ENCODE results near the gene REG3G.

The REG3G gene

DNA sequence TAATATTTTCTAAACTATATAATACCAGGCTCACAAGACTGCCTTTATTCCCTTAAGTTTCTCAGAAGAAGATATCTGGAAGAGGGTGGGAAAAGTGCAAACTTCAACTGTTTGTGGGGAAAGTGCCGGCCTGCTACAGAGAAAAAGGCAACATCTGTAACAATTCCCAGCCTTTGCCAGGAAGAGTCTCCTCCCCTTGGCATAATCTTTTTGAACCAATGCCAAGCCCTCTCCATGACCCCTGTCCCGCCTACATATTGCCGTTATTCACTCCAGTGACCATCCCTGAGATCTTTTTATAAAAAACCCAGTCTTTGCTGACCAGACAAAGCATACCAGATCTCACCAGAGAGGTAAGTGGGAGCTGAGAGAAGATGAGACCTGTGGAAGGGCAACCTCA is at the start of gene REG3G:
REG3G (plus strand) TSS at position 282 of the 400 bp plus-strand sequence. CDS start 392 bp downstream, outside the sequence.
- TF ChIP-seq, protein P1, sequence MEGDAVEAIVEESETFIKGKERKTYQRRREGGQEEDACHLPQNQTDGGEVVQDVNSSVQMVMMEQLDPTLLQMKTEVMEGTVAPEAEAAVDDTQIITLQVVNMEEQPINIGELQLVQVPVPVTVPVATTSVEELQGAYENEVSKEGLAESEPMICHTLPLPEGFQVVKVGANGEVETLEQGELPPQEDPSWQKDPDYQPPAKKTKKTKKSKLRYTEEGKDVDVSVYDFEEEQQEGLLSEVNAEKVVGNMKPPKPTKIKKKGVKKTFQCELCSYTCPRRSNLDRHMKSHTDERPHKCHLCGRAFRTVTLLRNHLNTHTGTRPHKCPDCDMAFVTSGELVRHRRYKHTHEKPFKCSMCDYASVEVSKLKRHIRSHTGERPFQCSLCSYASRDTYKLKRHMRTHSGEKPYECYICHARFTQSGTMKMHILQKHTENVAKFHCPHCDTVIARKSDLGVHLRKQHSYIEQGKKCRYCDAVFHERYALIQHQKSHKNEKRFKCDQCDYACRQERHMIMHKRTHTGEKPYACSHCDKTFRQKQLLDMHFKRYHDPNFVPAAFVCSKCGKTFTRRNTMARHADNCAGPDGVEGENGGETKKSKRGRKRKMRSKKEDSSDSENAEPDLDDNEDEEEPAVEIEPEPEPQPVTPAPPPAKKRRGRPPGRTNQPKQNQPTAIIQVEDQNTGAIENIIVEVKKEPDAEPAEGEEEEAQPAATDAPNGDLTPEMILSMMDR (IDR thresholded peaks at IDR 0.05; ENCODE audit: low read depth, low read length), result no peak
- no peak for DNase-seq (ENCODE audit: extremely low read depth, low read depth)

DNA sequence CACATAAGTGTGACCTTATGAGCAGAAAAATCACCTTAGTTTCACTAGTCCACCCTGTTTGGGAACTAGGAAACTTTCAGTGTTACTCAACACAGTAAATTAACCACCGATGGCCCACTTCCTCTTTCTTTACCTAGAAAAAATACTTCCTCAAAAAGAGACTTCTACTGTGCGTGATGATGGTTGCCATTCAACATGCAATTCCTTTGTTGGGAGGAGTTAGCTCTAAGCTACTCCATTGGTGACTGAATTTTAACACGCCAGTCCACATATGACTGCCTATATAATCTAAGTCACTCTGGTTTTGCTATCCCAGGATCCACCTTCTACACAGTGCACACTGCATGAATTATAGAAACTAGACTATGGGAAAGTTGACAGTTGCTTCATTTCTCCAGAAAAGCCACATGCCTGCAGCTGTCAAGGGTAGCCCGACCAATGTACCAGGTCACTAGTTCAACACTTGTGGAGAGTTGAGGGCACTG is 47.8 kb upstream of the REG3G start:
- DNase-seq (ENCODE audit: extremely low read depth, low read depth), result no peak
- TF ChIP-seq, protein P1 (IDR thresholded peaks at IDR 0.05; ENCODE audit: low read depth, low read length), result no peak

DNA sequence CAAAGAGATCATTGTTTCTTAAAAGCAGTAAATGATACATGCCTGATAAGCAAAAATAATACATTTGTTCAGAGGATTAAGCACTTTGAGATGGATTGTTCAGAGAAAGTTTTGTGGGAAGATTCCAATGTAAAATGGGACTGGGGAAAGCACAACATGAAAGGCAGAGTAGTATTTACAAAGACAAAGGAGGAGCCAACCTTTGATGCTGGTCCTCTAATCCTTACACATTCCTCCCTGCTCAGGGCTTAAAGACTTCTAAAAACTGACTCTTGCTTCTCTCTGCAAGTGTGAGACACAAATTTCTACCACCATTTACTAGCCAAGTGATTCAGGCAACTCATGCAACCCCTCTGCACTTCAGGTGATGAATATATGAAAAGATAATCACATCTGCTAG is 47.2 kb upstream of the REG3G start:
- TF ChIP-seq, protein P1 (IDR thresholded peaks at IDR 0.05; ENCODE audit: low read depth, low read length), result no peak
- no peak for DNase-seq (ENCODE audit: extremely low read depth, low read depth)

DNA sequence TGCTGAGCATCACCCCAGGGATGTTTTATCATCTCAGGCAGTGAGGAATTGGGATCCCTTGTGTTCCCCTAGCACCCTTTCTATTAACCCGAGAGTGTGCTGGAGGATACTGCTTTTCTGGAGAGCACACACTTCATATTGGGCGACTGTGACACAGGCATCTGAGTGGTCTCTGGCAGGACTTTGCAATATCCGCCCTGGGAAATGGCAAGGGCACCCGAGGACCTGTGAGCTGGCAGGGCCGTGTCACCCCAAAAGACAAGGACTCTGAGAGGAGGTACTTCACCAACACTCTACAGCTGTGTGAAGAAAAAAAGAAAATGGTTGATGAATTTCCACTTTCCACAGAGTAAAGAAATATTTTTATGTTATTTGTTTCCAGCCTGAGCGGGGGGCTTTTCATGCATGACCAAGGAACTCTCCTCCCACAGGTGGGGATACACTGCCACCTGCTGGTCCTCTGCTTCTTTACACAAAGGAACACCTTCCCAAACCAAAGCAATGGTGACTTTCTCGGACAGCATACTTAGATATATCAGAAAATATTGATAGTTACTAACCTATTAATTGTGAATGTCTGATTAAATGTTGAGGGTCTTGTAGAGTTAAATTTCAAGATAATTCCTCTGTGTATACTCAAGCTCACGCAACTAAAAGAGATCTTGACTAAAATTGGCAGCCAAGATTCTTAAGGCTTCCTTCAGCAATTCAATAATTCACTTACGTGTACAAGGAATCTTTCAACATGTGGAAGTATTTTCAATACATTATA is 45.9 kb upstream of the REG3G start:
- DNase-seq (ENCODE audit: extremely low read depth, low read depth), result no peak
- TF ChIP-seq, protein P1 (IDR thresholded peaks at IDR 0.05; ENCODE audit: low read depth, low read length), result no peak; the same call in 1 of the 2 replicates

DNA sequence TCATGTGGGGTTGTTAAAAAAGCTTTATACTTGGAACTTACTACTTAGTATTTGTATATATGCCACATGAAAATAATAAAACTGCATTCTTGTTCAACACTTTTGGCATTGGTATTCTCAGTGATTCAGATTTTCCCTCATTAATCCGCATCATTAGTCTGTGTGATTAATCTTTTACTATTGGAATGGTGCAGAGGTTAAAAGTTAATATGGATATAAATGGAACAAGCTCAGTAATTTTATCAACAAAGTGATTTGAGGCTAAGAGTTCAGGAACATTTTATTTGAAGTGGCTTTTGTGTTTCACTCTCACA is 45.4 kb upstream of the REG3G start:
- no peak for DNase-seq (ENCODE audit: extremely low read depth, low read depth)
- TF ChIP-seq, protein P1 (IDR thresholded peaks at IDR 0.05; ENCODE audit: low read depth, low read length), result no peak

DNA sequence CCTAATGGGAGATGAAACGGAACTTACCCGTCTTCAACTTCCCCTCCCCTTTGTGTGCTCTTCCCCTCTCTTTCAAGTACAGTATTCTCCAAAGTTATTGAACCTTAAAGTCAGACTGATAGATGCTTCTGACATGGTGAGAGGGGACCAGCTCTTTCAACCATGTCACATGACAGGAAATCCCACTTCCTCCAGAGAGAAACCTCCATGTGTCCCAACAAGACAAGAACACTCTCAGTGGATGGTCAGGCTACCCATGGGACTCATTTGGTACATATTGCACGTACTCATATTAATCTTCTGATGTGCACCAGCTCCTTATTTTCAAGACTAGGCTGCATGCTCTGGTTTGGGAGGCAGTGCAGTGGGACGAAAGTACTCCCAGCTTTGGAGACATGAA is 44.6 kb upstream of the REG3G start:
- TF ChIP-seq, protein P1 (IDR thresholded peaks at IDR 0.05; ENCODE audit: low read depth, low read length), result no peak
- no peak for DNase-seq (ENCODE audit: extremely low read depth, low read depth)

DNA sequence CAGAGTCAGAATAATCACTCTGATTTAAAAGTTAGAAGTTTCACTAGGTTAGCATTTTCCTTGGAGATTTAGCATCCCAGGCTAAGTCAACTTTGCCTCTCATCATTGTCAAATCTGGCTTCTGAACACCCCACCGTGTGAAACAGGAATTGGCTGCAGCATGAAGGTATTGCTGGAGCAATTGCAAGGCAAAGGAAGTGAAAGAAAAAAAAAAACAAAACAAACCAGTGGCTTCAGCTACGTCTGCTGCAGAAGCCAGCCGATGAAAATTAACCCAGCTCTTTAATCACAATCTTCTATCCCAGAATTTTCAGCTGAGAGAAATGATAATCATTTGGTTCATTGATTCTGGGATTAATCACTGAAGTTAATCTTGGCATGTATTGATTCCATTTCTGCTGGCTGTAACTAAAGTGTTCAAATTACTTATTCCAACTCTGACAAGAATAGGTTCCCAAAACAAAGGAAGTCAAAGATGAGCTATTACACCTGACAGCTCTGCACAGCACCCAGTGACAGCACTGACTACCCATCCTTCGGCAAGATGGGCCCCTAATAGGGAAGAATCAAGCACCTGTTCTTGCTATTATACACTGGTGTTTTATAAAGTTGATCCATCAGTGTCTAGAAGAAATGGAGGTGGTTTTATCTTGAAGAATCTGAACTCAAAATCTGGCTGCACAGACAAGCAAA is 42.7 kb upstream of the REG3G start:
- TF ChIP-seq, protein P1 (IDR thresholded peaks at IDR 0.05; ENCODE audit: low read depth, low read length), result no peak
- DNase-seq (ENCODE audit: extremely low read depth, low read depth), result no peak

Measured in AG09319 (cell line).